Measurements from ENCODE around the gene TMUB2.

Gene TMUB2

DNA sequence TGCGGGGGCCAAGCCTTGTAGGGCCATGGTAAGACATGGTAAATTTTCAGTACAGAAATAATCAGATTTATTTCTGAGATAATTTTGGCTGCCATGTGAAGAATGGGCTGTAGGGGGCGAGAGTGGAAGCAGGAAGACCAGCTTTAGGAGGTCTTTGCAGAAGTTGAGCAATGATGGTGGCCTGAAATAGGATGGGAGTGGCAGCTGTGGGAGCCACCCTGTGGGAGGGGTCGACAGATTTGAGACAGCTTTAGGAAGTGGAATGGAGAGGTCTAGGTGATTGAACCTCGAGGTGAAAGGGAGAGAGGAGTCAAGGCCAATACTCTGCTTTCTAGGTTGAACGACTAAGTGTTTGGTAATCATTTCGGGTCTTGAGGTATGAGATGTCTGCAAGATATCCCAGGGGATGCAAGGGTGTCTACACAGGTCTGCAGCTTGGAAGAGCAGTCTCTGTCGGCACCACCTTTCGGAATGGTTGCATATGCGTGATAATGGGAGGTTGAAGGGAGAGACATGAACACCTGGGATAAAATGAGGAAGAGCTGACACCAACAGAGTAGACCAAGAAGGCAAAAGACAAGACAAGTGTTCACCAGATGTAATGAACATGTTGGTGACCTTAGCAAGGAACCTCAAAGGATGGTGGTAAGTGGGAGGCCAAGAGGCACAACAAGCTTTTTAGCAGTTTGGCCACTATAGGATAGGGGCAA lies 17.1 kb downstream of the TMUB2 start:
- DNase-seq: peak; percentile 83 to 88

DNA sequence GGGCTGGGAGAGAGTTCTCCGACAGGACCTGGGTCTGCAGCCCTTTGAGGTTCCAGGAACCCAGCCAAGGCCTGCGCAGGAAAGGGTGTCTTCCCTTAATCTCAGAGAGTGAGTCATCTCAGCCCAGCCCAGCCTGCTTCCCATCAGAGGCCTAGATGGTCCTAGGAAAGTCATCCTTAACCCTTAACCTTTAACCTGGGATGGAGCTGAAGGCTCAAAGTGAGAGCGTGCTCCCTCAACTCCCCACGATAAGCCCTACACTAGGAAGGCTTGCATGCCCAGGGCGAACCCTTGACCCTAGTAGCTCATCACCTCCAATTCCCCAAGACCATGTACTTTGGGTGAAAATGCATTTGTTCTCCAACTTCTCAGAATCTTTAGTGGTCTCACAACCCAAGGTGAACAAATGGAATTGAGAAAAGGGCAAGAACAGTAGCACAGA lies 17.7 kb downstream of the TMUB2 start:
- DNase-seq: no peak

DNA sequence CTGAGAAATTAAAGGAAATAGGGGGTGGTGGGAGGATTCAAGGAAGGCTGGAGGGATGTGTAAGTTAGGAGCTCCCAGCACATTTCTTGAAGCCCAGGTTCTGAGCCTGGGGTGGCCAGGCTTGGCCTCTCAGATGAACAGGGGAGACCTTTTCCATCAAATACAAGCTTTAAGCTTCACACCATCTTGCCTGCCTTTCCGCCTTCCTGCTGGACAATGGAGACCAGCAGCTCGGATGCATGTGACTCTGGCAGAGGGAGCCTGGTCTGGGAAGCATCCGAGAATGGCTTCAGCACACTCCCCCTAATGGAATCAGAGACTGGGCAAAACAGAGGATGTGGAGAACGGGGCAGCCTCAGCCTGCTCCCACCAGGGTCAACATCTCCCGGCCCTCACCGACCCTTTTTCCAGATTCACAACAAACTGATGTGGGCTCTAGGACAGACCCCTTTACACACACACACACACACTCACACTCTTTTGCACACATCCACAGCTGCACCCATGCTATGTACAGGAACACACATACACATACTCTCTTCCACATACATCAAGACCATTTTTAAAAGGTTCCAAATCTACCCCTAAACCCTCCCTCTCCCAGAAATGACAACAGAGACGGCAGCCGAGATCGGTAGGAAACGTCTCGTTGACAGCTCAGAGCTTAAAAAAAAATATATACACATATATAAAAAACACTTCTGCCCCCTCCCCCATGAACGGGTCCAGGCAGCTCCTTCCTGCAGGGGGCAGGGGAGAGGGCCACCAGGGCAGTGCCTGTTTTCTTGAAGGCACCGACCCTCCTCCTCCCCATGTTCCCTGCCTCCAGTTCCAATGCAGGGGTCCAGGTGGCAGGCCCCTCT lies 19.4 kb downstream of the TMUB2 start:
- no peak for DNase-seq

DNA sequence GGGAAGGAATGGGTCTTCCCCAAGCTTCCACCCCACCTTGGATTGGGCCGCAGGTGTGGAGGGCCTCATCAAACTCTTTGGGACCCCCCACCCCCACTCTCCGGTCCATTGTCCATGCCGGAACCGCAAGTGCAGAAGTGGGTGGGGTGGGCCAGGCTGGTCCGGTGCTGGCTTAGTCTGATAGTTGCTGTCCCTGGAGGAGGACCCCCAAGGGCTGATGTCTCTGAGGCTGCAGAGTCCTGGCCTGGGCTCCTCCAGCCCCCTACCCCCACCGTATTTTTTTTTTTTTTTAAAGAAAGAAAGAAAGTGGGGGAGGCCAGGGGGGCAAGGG lies 20.0 kb downstream of the TMUB2 start:
- no peak for DNase-seq

DNA sequence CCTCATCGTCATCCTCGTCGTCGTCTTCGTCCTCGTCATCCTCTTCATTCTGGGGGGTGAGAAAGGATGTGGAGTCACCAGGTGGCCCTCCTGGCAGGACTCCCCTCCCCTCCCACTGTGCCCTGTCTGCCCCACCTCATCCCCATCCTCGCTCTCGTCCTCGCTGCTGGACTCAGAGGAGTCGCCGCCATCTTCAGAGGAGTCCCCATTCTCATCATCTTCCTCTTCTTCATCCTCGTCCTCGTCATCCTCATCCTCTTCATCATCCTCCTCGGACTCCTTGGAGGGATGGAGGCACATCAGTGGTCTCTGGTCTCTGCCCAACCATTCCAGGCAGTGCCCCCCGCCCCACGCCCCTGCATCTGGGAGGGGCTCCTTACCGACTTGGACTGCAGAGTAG lies 20.5 kb downstream of the TMUB2 start:
- DNase-seq: no peak

DNA sequence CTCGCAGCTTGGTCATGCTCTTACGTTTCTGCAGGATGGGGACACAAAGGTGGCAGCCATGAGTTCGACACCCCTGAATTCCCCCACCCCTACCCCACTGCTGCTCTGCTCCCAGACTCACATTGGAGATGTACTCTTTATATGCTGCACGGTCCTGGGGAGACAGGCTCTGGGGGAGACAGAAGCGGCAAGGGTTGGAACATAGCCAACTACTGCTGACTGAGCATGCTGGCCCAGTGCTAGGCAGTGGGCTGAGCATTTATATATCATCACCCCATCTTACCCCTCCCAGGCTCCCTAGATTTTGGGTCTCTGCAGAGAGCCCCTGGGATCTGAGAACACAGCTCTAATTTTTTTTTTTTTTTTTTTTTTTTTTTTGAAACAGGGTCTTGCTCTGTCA lies 21.0 kb downstream of the TMUB2 start:
- DNase-seq: no peak

DNA sequence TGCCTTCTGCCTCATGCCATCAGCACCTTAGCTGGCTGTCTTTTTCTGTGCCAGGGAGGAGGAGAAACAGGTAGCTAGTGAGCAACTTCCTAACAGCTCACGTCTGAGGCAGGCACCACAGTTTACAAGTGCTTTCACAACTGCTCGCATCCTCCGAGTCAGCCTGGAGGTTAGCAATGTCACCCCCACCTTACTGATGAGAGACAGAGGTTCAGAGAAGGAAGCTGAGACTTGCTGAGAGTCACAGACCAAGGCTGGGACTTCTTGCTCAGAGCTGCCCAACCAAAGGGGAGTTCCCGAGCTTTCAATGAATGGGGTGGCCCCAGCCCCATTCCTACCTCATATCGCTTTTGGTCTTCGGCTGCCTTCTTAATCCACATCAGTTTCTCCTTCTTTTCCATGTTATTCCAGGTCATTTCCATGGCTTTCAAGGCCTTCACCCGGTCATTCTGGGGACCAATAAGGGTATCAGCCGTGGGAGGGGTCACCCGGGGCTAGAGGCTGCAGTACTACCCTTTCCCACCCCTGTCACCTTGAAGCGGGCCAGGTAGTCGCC lies 23.1 kb downstream of the TMUB2 start:
- no peak for DNase-seq

DNA sequence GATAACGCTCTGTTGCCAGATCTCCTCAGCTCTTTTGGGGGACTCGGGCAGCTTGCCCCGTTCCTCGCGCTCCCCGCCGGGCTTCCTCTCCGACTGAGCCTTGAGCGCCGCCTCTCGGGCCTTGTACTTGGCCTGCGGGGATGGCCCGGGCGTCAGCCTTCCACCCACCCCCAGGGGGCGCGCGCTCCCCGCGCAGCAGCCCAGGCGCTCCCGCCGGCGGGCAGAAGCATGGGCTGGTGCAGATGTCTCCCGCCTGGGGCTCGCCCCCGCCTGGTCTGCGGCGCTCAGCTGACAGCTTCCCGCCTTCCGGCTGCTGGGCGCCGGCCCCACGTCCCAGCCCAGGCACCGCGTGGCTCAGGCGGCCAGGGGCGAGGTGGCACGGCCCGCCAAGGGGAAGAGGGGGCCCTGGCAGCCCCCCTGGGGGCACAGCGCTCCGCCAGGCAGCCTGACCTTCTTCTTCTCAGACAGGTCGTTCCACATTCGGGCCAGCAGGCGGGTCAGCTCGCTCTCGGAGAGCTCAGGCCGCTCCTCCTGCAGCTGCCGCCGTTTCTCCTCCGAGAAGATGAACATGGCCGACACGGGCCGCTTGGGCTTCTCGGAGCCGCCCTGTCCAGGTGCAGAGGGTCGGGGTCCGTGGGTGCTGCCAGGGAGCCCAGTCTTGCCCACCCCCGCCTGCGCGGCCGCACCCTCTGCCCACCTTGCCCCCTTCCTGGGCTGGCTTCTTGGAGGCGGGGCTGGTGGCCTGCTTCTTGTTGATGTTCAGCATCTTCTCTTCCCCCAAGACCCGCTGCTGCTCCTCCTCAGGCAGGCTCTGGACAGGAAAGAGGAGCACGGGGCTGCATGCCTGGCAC lies 23.8 kb downstream of the TMUB2 start:
- peak; percentile 86 to 90 for DNase-seq

DNA sequence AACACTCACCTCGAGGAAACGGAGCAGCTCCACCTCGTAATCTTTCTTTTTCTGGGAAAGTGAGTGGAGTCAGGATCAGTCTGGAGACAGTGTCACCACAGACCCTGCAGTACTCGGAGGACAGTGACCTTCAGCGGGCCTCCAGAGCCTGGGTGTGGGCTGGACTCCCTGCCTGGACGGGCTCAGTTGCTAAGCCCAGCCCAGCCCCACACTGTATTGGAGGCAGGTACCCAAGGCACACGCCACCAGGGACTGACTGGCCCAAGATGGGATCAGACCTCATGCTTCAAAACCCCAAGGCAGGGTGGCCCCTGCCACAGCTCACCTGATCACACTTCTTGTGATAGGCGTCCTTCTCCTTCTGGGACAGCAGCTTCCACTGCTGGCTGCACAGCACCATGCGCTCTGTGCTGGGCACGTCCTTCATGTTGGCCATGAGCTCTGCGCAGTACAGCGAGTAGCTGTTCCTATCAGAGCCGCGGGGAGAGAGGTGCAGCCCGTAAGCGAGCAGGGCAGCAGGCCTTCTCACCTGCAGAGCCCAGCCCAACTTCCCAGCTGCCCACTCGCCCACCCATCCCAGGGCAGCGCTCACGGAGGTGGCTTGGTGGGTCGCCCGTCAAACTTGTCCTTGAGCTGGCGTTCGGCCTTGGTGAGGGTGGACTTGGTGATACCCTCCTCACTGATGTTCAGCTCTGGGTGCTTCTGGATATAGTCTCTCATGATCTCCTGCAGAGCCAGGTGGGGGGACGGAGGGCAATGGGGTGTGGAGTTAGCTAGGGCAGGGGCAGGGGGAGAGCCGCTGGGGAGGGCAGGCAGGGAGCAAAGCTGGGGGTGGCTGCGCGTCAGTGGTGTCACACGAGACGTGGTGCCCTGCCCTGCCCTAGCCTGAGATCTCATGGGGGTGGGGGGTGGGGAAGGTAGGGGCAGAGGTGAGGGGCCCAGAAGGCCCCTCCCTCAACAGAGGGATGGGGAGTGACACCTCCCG lies 24.8 kb downstream of the TMUB2 start:
- DNase-seq: no peak

DNA sequence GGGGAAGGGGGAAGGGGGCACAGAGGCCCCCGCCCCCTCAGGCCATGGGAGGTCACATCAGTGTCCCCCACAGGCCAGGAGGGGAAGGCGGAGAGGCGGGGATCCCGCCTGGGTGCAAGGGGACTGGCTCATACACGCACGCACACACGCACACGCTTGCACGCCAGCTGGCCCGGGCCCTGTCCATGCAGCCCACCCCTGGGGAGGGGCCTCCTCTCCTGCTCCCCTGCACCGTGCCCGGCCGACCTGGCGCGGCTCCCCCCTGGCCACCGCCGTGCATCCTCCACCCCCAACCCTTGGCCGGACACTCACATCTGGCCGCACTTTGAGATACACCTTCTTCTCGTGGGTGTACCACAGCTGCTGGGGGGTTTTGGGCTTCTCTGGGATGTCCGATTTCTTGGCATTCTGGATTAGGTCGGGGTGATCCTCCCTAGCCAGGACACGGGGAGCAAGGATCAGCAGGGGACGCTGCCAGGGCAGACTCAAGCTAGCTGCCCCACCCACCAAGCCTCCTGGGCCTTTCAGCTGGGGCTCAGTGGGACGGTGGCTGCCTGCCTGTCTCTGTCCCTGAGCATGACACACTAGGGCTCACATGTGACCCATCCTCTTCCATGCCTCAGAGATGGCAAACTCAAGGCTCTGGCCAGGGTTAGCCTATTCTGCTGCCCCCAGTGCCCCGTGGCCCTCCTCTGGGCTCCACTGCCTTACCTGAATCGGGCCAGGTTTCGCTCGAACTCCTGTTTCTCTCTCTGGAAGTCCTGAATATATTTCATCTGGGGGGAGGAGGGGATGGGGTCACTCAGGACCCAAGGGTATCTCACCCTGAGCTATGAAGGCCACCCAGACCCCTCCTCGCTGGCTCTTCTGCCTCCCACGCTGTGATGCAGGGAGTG lies 26.0 kb downstream of the TMUB2 start:
- no peak for DNase-seq

DNA sequence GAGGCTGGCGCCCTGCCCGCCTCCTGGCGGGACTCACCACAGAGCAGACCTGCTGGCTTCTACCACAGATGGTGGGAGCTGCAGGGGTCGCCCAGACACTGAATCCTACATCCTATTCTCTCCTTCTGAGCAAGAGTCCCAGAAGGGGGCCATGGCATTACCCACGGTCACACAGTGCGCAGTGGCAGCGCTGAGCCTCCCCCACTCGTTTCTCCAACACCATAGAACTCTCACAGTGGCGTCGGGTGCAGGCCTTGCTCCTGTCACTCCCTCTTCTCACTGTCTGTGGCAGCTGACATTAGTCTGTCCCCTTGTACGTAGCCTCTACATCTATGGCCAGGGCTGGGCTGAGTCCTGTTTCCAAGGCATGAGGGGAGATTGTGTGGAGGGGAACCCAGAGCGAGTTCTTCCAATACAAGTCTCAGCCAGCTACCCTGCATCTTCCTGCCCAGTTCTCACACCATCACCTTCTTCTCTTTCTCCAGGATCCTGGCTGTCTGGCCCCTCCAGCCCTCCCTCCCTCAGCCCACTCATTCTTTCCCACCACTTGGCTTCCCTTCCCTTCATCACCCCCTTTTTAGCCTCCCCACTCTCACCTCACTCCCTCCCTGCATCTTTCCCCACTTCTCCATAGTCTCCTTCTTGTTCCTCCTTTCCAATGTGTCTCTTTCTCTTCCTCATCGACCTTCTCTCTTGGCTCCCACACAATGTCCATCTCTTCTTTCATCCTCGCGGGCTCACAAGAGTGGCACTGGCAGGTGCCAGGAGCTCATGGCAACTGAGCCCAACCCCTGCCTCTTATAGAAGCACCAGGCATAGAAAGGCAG lies 26.8 kb downstream of the TMUB2 start:
- DNase-seq: no peak

DNA sequence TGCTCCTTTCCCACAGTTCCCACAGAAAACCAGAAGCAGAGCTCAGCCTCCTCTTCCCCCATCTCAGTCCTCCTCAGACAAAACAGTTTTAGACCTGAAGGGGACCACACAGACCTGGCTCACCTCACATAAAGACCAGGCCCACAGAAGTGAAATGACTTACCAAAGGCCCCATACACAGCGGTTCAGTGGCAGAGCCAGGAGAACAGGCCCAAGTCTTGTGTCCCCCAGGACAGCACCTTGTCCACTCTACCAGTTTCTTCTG lies 27.4 kb downstream of the TMUB2 start:
- no peak for DNase-seq

DNA sequence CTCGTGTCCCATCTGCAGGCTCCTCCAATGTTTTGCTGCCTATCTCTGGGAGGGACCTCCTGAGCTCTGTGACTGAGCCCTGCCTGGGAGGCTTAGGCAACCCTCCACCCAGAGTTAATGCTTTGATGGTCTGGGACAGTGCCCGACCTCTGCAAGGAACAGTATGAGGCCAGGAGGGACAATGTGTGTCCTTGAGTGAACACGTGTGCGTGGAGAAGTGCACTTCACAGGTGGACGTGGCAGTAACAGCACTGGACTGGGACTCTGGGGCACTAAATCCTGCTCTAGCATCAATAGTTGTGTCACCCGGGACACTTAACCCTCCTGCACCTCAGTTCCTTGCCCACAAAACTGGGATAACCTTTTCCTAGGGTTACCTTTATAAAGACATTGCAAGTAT lies 28.1 kb downstream of the TMUB2 start:
- DNase-seq: no peak

DNA sequence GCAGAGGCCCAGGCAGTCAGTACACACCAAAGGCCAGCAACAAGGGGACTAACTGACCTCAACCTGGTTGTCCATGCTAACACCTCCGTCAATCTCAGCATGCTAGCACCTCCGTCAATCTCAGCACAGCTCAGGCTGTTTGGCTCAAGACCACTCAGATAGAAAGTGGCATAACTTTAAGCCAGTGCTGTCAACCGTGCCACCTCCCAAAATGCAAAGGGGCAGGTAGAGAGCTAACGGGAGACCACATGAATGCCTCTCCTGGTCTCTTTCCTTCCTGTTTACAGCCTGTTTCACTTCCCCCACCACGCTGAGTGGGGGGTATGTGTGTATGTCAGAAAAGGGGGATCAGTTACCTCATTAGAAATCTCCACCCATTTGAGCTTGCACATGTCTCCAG lies 29.4 kb downstream of the TMUB2 start:
- DNase-seq: no peak

DNA sequence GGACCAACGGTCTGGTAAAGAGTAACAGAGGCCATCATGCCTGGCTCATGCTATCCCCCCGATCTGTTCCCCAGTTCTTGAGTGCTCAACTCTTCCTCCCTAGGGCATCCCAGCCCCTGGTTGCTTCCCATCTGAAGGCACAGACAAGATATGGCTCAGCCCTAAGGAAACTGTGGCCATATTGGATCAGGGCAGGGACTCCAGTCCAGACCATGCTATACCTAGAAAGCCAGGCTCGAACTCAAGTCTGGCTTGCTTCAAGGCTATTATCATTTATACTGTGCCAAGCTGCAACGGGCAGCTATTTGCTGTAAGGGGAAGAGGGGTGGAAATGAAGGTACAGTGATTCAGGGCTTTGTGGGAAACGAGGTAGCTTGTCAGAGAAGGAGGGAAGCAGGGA lies 29.9 kb downstream of the TMUB2 start:
- DNase-seq: no peak

DNA sequence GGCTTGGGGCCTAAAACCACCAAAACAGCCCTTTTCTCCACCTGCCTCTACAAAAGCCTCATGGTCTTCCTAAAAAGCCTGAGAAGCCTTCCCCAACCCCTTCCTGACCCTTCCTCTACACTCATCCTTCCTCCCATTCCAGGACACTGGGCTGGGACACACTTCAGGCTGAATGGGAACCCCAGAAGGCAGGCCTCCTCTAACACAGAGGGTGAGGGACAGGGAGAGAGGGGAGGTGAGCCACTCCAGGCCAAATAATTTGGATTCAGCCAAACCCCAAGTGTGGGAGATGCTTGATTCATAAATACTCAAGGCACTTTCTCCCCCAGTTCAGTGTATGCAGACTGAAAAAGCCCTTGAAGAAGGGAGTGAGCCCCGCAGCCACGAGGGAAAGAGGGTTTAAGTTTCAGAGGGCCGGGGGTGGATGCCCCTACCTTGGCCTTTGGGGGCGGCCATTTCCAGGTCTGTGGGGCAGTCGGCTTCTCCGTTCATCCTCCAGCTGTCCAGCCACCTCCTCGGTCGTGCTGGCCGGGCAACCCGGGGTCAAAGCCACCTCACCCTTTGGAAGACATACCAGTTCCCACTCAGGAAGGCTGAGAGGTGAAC lies 31.1 kb downstream of the TMUB2 start:
- DNase-seq: no peak

DNA sequence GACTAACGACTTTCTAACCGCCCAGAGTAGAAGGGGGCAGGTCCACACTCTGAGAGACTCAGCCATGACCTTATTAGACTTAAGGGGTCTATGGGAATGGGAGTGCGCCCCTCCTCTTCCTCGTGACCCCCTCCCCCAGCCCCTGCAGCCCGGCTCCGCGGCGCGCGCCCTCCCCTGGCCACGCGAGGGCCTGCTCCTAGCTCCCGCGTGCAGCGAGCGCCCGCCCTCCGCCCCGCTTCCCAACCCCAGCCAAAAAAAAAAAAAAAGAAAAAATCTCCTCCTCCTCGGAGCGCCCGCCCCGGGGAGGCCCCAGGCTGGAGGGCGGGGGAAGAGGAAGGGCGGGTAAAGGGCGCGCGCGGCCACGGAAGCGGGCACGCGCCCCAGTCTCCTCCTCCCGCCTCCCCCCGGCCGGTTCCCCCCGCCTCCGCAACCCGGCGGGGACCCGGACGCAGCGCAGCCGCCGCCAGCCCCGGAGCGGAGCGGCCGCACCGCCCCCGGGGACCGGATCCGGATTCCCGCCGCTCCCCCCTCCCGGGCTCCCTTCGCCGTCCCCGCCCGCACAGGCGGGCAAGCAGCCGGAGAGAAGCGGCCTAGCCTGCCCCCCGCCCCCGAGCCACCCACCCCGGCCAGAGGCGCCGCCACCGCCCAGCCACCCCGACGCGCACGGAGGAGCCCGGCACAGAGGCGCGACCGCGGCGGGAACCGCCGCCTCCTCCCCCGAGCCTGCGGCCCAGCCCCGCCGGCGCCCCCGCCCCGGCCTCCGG lies 31.8 kb downstream of the TMUB2 start:
- DNase-seq: peak; percentile 72 to 80

DNA sequence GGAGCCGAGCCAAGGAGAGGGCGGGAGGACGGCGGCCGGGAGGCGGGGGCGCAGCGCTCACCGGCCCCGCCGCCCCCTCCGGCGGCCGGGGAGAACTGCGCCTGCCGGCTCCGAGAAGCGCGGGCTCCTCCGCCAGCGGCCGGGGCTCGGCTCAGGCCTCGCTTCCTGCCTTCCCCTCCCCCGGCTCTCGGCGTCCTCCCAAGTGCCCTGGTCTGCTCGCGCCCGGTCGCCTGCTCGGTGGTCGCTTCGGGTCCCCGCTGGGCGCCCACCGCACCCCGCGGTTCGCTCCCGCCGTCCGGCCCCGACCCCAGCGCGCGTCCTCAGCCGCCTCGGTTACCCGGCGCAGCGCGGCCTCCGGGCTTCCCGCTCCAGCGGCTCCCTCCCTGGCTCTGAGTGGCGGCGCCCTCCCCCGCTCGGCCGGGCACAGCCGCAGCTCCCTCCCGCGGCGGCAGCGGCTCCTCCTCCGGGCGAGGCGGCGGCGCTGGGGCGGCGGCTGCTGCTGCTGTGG lies 32.4 kb downstream of the TMUB2 start:
- DNase-seq: peak in 1 of 2 experiments; percentile 62
